PC-3 (cell line): ENCODE data around the gene SLC16A8. TPM values are rescaled to one million over a fixed set of nuclear protein-coding genes. Genes with fewer than 3 reads are reported as not detected.

ENCODE experiments used
- ATAC-seq: fragments of 200-7000 bp; cut with Tn5 transposase; 2 replicates; pipeline ENCODE4 v1.9.1; 2020; ENCODE audit warnings: mild to moderate bottlenecking, moderate library complexity
- BruUV-seq: library from RNA; stranded (reverse); fragments of 400-500 nt; replicated peaks from 2 replicates; lab custom pipeline; 2021; lab: Mats Ljungman, UMichigan
- CTCF ChIA-PET: fragments of 300-600 bp; sonication (Branson Sonifier 250); formaldehyde crosslinking; loops from one replicate; lab custom pipeline; 2022; ENCODE audit warnings: antibody characterized with exemption; lab: Charles Lee
- POLR2A ChIA-PET: fragments of 300-600 bp; sonication (Branson Sonifier 250); formaldehyde crosslinking; loops from one replicate; lab custom pipeline; 2022; ENCODE audit warnings: antibody characterized with exemption; ENCODE audit not compliant: unreplicated experiment; lab: Charles Lee
- DNase-seq: peaks from one replicate; pipeline ENCODE4 v3.0.0-alpha.2; 2015
- H2AFZ ChIP-seq: fragments of 300-600 bp; sonication (generic); 2 replicates; pipeline ENCODE4 v1.6.0; 2016; ENCODE audit warnings: antibody characterized with exemption, low read length
- H3F3A ChIP-seq: fragments of 300-600 bp; sonication (generic); one replicate; pipeline ENCODE4 v1.6.0; 2017; ENCODE audit warnings: antibody characterized with exemption, low read length, control low read depth, mild to moderate bottlenecking; ENCODE audit not compliant: unreplicated experiment
- H3K27ac ChIP-seq: fragments of 300-600 bp; sonication (generic); 2 replicates; pipeline ENCODE4 v1.5.1; 2016; ENCODE audit warnings: mild to moderate bottlenecking, low read length
- H3K27me3 ChIP-seq: fragments of 300-600 bp; sonication (generic); 2 replicates; pipeline ENCODE4 v1.6.1; 2016; ENCODE audit warnings: low read length, mixed read lengths
- H3K36me3 ChIP-seq: fragments of 300-600 bp; sonication (generic); 2 replicates; pipeline ENCODE4 v1.6.1; 2016; ENCODE audit warnings: low read depth, mixed run types, low read length, mixed read lengths
- H3K4me1 ChIP-seq: fragments of 300-600 bp; sonication (generic); 2 replicates; pipeline ENCODE4 v1.5.1; 2016; ENCODE audit warnings: low read length; ENCODE audit not compliant: insufficient read depth
- H3K4me2 ChIP-seq: fragments of 300-600 bp; sonication (generic); 2 replicates; pipeline ENCODE4 v1.6.0; 2016; ENCODE audit warnings: low read length
- H3K4me3 ChIP-seq: fragments of 300-600 bp; sonication (generic); 2 replicates; pipeline ENCODE4 v1.5.1; 2016; ENCODE audit warnings: mild to moderate bottlenecking, low read length, mixed read lengths
- H3K79me2 ChIP-seq: fragments of 300-600 bp; sonication (generic); 2 replicates; pipeline ENCODE4 v1.6.1; 2017; ENCODE audit warnings: low read length, mixed read lengths
- H3K9ac ChIP-seq: fragments of 300-600 bp; sonication (generic); 2 replicates; pipeline ENCODE4 v1.6.0; 2016; ENCODE audit warnings: mild to moderate bottlenecking, low read length
- H3K9me2 ChIP-seq: fragments of 300-600 bp; sonication (generic); replicated peaks from 2 replicates; pipeline ENCODE4 v1.6.1; 2016; ENCODE audit warnings: mixed run types, low read length, mixed read lengths
- H3K9me3 ChIP-seq: fragments of 300-600 bp; sonication (generic); 2 replicates; pipeline ENCODE4 v1.6.1; 2016; ENCODE audit warnings: low read length, mixed read lengths
- H4K20me1 ChIP-seq: fragments of 300-600 bp; sonication (generic); 2 replicates; pipeline ENCODE4 v1.6.1; 2016; ENCODE audit warnings: low read length, mixed read lengths
- EZH2 ChIP-seq: fragments of 300-600 bp; sonication (generic); IDR thresholded peaks from one replicate; pipeline ENCODE4 v1.6.1; 2017; ENCODE audit warnings: antibody characterized with exemption, mild to moderate bottlenecking, low read length; ENCODE audit not compliant: unreplicated experiment
- EZH2phosphoT487 ChIP-seq: fragments of 300-600 bp; sonication (generic); IDR thresholded peaks from 2 replicates; pipeline ENCODE4 v1.6.1; 2018; ENCODE audit warnings: mild to moderate bottlenecking, antibody characterized with exemption, low read length, borderline replicate concordance
- intact Hi-C: fragments of 100-400 bp; cut with micrococcal nuclease; formaldehyde crosslinking; loops from 2 replicates; pipeline ENCODE4 v1.9.0; 2023
- total RNA-seq: library from RNA; depleted of rRNA; stranded (reverse); fragments of >200 nt; gene quantifications from 2 replicates; pipeline ENCODE4 v1.2.3, GENCODE V29; 2014
- TF ChIP-seq, protein P1 (sequence below): fragments of 300-600 bp; sonication (generic); conservative IDR thresholded peaks from 2 replicates; pipeline ENCODE4 v1.5.1; 2017; ENCODE audit warnings: antibody characterized with exemption, low read depth, mild to moderate bottlenecking, low read length

Gene SLC16A8
- total RNA-seq, 1 experiment from 2014 or later: not detected

DNA sequence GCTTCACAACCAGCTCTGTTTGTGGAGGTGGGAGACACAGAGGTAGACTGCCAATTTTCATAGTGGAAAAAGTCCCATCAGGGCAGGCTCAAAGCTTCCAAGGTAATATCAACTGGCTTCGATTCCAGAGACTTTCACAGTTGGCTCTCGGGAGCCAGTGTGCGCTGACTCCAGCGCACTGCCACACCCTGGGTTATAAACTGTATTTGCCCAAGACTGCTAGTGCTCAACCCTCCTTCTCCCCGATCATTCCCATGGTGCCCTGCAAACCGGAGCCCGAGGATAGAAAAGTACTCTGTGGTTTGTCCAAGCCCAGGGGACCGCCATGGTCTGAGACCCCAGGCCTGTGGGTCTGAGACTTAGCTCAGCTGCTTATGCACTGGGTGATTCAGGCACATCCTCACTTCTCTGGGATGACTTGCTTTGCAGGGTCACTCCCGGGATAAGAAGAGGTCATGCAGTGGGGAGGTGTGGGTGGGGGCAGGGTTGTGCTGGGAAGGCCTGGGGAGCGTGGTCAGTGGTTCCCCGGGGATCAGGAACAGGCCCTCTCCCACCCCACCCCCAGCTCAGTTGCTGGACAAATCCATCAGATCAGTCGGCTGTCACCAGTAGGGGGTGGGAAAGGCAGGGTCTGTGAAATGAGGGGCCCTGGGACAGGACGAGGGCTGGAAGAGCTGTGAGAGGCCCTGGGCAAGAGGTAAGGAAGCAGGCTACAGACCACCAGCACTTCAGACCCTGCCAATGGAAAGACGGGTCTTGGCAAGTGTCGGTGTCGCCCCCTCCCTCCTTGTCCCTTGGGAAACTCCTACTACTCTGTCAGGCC lies 53.5 kb downstream of the SLC16A8 start:
- no TSS peak for BruUV-seq
- intact Hi-C loops: loop anchor here (2.0 kb wide), 1 partner anchor 20 kb away; no protein-coding TSS in a partner anchor
- H3K4me1 ChIP-seq: peaks cover 14% of the 10 kb centered on the region
- no peak overlapping the region for H2AFZ ChIP-seq
- H3K4me2 ChIP-seq: no peak overlapping the region
- no peak for ATAC-seq
- ChIA-PET CTCF (interaction anchor here (0.5 kb wide), 1 partner anchor 167 kb away, joined by 4 read pairs; no protein-coding TSS in a partner anchor), POLR2A (no interaction called here)
- H3K4me3 ChIP-seq: no peak overlapping the region
- TF ChIP-seq, protein P1, sequence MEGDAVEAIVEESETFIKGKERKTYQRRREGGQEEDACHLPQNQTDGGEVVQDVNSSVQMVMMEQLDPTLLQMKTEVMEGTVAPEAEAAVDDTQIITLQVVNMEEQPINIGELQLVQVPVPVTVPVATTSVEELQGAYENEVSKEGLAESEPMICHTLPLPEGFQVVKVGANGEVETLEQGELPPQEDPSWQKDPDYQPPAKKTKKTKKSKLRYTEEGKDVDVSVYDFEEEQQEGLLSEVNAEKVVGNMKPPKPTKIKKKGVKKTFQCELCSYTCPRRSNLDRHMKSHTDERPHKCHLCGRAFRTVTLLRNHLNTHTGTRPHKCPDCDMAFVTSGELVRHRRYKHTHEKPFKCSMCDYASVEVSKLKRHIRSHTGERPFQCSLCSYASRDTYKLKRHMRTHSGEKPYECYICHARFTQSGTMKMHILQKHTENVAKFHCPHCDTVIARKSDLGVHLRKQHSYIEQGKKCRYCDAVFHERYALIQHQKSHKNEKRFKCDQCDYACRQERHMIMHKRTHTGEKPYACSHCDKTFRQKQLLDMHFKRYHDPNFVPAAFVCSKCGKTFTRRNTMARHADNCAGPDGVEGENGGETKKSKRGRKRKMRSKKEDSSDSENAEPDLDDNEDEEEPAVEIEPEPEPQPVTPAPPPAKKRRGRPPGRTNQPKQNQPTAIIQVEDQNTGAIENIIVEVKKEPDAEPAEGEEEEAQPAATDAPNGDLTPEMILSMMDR: no peak
- TF ChIP-seq EZH2 (no peak), EZH2phosphoT487 (no peak)
- H4K20me1 ChIP-seq: no peaks in the 10 kb centered on the region
- H3K9ac ChIP-seq: no peak overlapping the region
- H3K79me2 ChIP-seq: no peaks in the 10 kb centered on the region
- H3K9me3 ChIP-seq: no peaks in the 10 kb centered on the region
- H3K9me2 ChIP-seq: no peaks in the 10 kb centered on the region
- DNase-seq: no peak
- no peaks in the 10 kb centered on the region for H3K27me3 ChIP-seq
- no peaks in the 10 kb centered on the region for H3F3A ChIP-seq
- H3K36me3 ChIP-seq: no peaks in the 10 kb centered on the region
- H3K27ac ChIP-seq: no peak overlapping the region

DNA sequence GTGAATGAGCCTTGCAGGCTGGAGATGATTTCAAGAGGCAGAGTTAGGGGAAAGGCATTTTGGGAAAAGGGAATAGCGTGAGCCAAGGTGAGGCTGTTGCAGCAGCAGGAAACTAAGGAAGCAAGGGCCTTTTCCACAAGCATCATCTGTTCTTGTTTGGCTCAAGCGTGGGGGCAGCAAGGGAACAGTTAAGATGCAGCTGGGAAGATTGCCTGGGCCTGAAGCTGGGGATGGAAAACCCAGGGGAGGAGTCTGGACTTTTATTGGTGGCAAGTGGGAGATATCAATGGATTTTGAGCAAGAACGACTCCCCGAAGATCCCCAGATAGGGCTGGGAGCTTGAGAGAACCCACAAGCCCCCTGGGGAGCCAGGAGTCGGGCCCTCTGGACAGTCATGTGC lies 54.1 kb downstream of the SLC16A8 start:
- TF ChIP-seq EZH2 (no peak), EZH2phosphoT487 (no peak)
- TF ChIP-seq, protein P1: no peak
- H3F3A ChIP-seq: no peaks in the 10 kb centered on the region
- no peaks in the 10 kb centered on the region for H3K79me2 ChIP-seq
- H4K20me1 ChIP-seq: no peaks in the 10 kb centered on the region
- H3K27me3 ChIP-seq: no peaks in the 10 kb centered on the region
- intact Hi-C loops: loop anchor here (2.0 kb wide), 1 partner anchor 19 kb away; no protein-coding TSS in a partner anchor
- no peak overlapping the region for H3K27ac ChIP-seq
- no peaks in the 10 kb centered on the region for H3K9me2 ChIP-seq
- H3K4me3 ChIP-seq: no peak overlapping the region
- no TSS peak for BruUV-seq
- no peaks in the 10 kb centered on the region for H3K36me3 ChIP-seq
- POLR2A ChIA-PET: no interaction called here
- peaks cover 11% of the 10 kb centered on the region for H3K4me1 ChIP-seq
- CTCF ChIA-PET: no interaction called here
- ATAC-seq: no peak
- no peak for DNase-seq
- no peaks in the 10 kb centered on the region for H3K9me3 ChIP-seq
- no peak overlapping the region for H3K4me2 ChIP-seq
- H3K9ac ChIP-seq: no peak overlapping the region
- H2AFZ ChIP-seq: no peak overlapping the region

DNA sequence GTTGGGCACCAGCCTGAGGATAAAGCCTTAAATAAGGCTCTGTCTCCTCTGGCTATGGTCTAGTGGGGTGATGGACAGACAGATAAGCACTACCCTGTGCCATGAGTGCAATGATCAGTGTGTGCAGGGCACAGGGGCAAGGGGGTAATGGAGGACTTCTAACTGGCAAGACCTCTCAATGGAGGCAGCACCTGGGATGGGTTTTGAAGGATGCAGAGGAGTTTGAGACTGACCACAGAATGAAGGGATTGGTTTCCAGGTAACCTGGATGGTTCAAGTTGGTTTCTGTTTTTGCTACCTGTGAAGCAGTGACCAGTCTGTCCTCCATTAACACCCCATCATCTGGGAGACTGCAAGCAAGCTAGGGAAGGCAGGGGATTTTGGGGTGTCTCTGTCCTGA lies 54.6 kb downstream of the SLC16A8 start:
- Histone ChIP-seq H3K9me3 (no peaks in the 10 kb centered on the region), H3F3A (no peaks in the 10 kb centered on the region), H4K20me1 (no peaks in the 10 kb centered on the region), H3K79me2 (no peaks in the 10 kb centered on the region), H3K27ac (no peak overlapping the region), H3K27me3 (no peaks in the 10 kb centered on the region), H3K9me2 (no peaks in the 10 kb centered on the region), H3K4me2 (no peak overlapping the region), H2AFZ (no peak overlapping the region), H3K36me3 (no peaks in the 10 kb centered on the region), H3K9ac (no peak overlapping the region), H3K4me1 (peaks cover 6% of the 10 kb centered on the region), H3K4me3 (no peak overlapping the region)
- TF ChIP-seq EZH2phosphoT487 (no peak), EZH2 (no peak)
- TF ChIP-seq, protein P1: no peak
- CTCF ChIA-PET: no interaction called here
- intact Hi-C loops: no loop called here
- POLR2A ChIA-PET: no interaction called here
- no TSS peak for BruUV-seq
- no peak for DNase-seq
- no peak for ATAC-seq
